ENCODE measurements around the gene ACSS1.
A peak's percentile ranks its signal among the peaks of the same experiment; 100 is the strongest.

ACSS1 gene

DNA sequence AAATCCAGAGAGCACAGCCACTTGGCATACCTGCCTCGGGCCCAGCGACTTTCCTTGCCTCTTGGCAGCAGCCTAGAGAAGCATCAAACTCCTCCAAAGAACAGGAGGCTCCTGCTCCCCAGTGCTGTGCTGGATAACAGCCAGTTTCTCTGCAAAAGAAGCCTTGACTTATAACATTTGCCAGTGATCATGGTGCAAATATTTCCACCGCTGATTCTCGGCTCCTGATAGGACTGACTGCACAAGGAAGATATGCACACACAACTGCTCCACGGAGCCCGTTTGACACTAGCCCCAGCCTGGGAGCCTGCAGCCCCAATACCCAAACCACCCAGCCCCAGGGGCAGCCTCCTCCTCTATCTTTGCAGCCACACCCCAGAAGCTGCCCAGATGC lies 17.5 kb downstream of the ACSS1 start:
- H3K27me3 Mint-ChIP-seq = no peaks in the 10 kb centered on the region
- H3K4me1 Mint-ChIP-seq = peaks cover 47% of the 10 kb centered on the region
- DNase-seq (ENCODE audit: low spot score in 2 of 2) (no peak), ATAC-seq (ENCODE audit: low read depth) (no peak)
- H3K4me3 Mint-ChIP-seq = no peak overlapping the region
- peaks cover 2% of the 10 kb centered on the region for H3K36me3 Mint-ChIP-seq
- H3K27ac Mint-ChIP-seq = no peak overlapping the region
- H3K9me3 Mint-ChIP-seq = no peaks in the 10 kb centered on the region

DNA sequence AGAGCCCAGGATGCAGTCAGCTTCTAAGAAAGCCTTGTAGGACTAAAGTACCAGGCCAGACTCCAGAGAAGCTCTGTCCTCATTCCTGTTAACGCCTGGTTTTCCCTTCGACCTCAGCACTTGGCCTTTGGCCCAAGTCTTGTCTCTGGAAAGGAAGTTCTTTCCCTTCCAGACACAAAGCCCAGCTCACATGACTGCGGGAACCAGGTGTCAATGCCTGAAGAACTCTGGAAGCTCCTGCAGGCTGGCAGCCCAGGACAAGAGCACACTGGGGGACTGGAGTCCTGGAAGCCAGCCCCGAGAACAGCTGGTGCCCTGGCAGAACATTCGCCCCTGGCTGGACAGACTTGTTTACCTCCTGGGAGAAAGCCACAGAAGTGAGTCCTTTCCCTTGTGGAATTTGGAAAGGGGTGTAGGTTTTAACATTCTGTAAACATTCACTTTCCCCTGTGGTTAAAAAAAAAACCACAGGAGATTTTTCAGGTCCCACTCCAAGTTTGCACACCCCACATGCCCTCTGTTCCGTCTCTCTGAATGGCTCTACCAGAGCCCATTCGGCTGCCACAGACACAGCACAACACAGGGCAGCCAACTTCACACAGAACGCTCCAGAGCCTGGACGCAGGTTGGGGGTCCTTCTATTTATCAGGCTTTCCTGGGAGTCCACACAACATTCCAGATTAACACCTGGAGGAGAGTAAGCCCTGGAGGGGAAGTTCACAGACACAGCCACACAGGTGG lies 18.1 kb downstream of the ACSS1 start:
- H3K27ac Mint-ChIP-seq = peak overlapping the region; percentile 47
- ATAC-seq (ENCODE audit: low read depth) (no peak), DNase-seq (ENCODE audit: low spot score in 2 of 2) (no peak)
- H3K36me3 Mint-ChIP-seq = peaks cover 2% of the 10 kb centered on the region
- H3K27me3 Mint-ChIP-seq = no peaks in the 10 kb centered on the region
- peaks cover 42% of the 10 kb centered on the region for H3K4me1 Mint-ChIP-seq
- H3K4me3 Mint-ChIP-seq = no peak overlapping the region
- H3K9me3 Mint-ChIP-seq = no peaks in the 10 kb centered on the region

DNA sequence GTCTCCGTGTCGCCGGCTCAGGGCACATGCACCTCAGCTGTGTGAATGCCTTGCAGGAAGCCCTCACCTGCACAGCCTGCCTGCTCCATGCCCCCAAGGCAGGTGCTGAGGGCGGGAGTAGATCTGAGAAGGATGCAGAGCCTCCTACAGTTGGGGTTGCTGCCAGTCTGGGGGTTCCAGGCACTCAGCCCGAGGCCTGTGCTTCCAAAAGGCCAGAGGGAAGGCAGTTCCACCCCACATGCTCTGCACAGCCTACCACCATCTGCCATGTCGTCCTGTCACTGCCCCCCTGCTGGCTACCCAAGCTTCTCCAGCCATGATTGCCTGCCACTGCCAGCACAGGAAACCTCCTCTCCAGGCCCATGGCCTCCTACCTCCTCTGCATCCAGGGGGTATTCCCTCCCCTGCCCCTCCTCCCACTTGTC lies 19.3 kb downstream of the ACSS1 start:
- Mint-ChIP-seq H3K36me3 (peaks cover 2% of the 10 kb centered on the region), H3K27me3 (no peaks in the 10 kb centered on the region), H3K9me3 (no peaks in the 10 kb centered on the region), H3K4me3 (no peak overlapping the region), H3K4me1 (peaks cover 42% of the 10 kb centered on the region), H3K27ac (peak overlapping the region; percentile 67)
- DNase-seq (ENCODE audit: low spot score in 2 of 2) (no peak), ATAC-seq (ENCODE audit: low read depth) (no peak)

DNA sequence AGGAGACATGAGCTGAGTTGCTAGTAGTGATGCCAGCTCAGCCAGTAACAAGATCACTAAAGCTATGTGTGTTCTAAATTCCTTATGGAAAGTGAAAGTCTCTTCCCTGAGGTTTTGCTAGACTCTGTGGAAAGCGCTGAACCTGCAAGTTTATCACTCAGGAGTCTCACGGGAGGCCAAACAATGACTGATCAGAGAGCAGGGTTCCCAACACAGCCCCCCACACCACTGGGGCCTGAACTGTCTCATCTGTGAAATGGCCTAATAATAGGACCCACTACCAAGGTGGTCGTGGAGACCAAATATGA lies 19.9 kb downstream of the ACSS1 start:
- DNase-seq (ENCODE audit: low spot score in 2 of 2) (no peak), ATAC-seq (ENCODE audit: low read depth) (no peak)
- peak overlapping the region; percentile 67 for H3K27ac Mint-ChIP-seq
- H3K4me3 Mint-ChIP-seq = no peak overlapping the region
- no peaks in the 10 kb centered on the region for H3K9me3 Mint-ChIP-seq
- no peaks in the 10 kb centered on the region for H3K27me3 Mint-ChIP-seq
- H3K36me3 Mint-ChIP-seq = peaks cover 1% of the 10 kb centered on the region
- peaks cover 41% of the 10 kb centered on the region for H3K4me1 Mint-ChIP-seq

DNA sequence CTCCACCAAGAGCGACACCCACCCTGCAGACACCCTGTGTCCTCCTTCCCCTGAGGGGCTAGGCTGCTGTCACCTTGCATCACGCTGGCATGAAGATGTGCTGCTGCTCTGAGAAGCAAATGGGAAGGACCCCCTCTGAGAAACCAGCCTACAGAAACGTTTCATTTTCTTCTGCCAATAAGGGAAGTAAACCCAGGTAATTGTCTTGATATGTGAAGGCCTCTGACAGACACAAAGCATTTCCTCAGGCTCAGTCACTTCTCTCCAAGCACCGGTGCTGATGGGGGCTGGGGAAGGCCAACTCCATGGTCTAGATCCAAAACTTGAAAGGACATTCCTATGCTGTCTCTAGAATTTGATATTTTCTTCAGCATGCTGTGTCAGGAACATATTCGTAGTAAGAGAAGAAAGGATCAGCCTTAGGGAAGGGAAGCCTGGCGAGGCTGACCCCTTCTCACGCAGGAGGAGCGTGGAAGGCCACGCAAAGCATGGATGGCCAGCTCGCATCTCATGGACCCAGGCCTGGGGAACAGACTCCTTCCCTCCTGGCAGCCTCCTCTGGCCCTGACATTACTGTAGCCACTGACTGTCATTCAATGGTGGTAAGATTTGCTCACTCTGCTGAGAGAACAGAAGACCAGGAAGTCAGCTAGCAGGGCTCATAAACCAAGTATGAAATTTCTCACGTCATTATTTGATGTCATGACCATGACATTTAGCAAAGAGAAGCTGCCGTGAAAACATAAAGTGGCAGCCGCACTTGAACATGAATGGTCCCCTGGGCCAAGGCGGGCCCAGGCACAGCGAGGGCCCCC lies 20.4 kb downstream of the ACSS1 start:
- H3K4me3 Mint-ChIP-seq = peak overlapping the region; percentile 49
- peak overlapping the region; percentile 67 for H3K27ac Mint-ChIP-seq
- H3K27me3 Mint-ChIP-seq = no peaks in the 10 kb centered on the region
- DNase-seq (ENCODE audit: low spot score in 2 of 2) = no peak
- no peaks in the 10 kb centered on the region for H3K36me3 Mint-ChIP-seq
- H3K4me1 Mint-ChIP-seq = peaks cover 35% of the 10 kb centered on the region
- H3K9me3 Mint-ChIP-seq = no peaks in the 10 kb centered on the region
- ATAC-seq (ENCODE audit: low read depth) = peak; percentile 67

DNA sequence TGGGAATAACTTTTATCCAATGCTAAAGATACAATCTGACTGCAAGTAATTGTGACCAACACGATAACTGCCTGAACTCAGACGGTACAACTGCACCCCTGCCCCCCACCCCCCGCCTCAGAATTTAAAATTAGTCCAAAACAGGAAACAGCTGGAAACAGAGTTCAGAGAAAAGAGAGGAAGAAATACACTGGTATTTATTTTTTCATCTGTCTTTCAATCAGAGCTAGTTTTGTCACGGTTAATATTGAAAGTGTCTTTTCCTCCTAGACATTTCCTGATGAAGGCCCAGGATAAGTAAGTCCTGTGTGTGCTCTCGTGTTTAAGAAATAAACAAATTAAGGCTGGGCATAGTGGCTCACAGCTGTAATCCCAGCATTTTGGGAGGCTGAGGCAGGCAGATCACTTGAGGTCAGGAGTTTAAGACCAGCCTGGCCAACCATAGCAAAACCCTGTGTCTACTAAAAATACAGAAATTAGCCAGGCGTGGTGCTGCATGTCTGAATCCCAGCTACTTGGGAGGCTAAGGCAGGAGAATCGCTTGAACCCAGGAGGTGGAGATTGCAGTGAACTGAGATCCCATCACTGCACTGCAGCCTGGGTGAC lies 21.5 kb downstream of the ACSS1 start:
- ATAC-seq (ENCODE audit: low read depth) (no peak), DNase-seq (ENCODE audit: low spot score in 2 of 2) (no peak)
- no peaks in the 10 kb centered on the region for H3K36me3 Mint-ChIP-seq
- no peaks in the 10 kb centered on the region for H3K9me3 Mint-ChIP-seq
- H3K27ac Mint-ChIP-seq = peak overlapping the region; percentile 67
- peaks cover 33% of the 10 kb centered on the region for H3K4me1 Mint-ChIP-seq
- H3K27me3 Mint-ChIP-seq = no peaks in the 10 kb centered on the region
- H3K4me3 Mint-ChIP-seq = peak overlapping the region; percentile 68

DNA sequence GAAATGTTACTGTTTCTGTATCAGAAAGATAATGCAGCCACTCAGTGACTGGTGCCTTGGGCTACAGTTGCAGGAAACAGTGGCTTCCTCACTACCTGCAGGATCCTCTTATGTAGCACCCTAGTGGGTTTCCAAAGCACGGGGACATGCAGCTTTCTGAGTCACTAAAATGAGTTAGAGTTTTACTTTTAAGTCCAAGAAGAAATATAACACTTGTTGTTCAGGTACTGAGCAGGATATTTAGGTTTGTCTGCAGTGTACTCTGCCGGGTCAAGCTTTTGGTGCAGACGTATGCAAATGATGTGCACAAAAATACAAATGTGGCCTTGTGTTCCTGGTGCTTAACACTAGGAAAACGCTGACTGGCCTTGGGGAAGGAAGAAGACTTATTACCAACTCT lies 22.0 kb downstream of the ACSS1 start:
- Mint-ChIP-seq H3K9me3 (no peaks in the 10 kb centered on the region), H3K27me3 (no peaks in the 10 kb centered on the region), H3K4me3 (peak overlapping the region; percentile 68), H3K27ac (peak overlapping the region; percentile 67), H3K36me3 (no peaks in the 10 kb centered on the region), H3K4me1 (peaks cover 33% of the 10 kb centered on the region)
- ATAC-seq (ENCODE audit: low read depth) (no peak), DNase-seq (ENCODE audit: low spot score in 2 of 2) (no peak)

DNA sequence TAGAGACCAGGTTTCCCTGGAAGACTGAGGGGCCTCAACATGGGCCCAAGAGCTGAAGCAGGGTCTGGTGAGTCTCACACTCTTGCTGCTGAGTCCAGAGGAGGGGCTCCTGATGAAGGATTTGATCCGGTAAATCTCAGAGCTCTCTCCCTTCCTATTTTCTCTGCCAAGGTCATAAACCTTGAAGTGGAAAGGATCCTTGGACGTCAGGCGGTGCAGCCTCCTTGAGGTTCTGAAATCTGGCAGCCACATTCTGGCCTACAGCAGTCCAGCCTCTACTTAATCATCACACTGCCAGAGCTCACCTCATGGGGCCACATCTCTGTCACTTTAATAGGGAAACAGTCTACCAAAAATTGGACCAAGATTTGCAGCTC lies 24.0 kb downstream of the ACSS1 start:
- H3K4me1 Mint-ChIP-seq = peaks cover 42% of the 10 kb centered on the region
- H3K27ac Mint-ChIP-seq = no peak overlapping the region
- no peaks in the 10 kb centered on the region for H3K9me3 Mint-ChIP-seq

DNA sequence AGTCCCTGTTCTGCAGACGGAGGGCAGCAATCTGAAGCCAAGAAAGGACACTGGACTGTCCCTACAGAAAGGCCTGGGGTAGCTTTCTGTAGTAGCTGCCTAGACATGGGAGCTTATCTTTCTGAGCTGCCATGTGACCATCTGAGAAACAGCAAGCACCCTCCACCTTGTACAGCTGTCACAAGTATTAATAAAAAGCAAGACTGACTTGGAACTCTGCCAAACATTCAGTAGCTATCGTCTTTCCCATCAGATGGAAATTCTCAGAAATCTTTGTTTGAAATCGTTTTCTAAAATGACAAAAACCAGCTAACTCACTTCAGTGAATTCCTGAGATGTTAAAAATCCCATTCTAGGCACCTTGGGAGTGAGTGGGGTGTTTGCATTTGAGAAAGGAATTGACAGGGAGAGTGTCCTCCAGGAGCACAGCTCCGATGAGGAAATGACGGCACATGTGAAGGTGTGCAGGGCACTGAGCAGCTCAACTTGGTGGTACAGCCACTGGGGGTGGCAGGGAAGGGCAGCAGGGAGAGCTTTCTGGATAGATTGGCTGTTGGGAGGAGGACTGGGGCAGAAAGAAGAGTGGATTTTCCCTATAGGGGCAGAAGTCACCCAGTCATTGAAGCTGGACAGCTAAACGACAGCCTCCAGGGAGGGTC lies 24.5 kb downstream of the ACSS1 start:
- H3K9me3 Mint-ChIP-seq = no peaks in the 10 kb centered on the region
- H3K27ac Mint-ChIP-seq = no peak overlapping the region
- H3K4me1 Mint-ChIP-seq = peaks cover 38% of the 10 kb centered on the region
- DNase-seq (ENCODE audit: low spot score in 2 of 2) (no peak), ATAC-seq (ENCODE audit: low read depth) (no peak)
- no peak overlapping the region for H3K4me3 Mint-ChIP-seq
- H3K27me3 Mint-ChIP-seq = no peaks in the 10 kb centered on the region
- peaks cover 12% of the 10 kb centered on the region for H3K36me3 Mint-ChIP-seq

More for the DNA sequence above, 24.0 kb downstream of the ACSS1 start:
- H3K4me3 Mint-ChIP-seq = no peak overlapping the region
- ATAC-seq (ENCODE audit: low read depth) (no peak), DNase-seq (ENCODE audit: low spot score in 2 of 2) (no peak)
- H3K36me3 Mint-ChIP-seq = peaks cover 12% of the 10 kb centered on the region
- H3K27me3 Mint-ChIP-seq = no peaks in the 10 kb centered on the region

DNA sequence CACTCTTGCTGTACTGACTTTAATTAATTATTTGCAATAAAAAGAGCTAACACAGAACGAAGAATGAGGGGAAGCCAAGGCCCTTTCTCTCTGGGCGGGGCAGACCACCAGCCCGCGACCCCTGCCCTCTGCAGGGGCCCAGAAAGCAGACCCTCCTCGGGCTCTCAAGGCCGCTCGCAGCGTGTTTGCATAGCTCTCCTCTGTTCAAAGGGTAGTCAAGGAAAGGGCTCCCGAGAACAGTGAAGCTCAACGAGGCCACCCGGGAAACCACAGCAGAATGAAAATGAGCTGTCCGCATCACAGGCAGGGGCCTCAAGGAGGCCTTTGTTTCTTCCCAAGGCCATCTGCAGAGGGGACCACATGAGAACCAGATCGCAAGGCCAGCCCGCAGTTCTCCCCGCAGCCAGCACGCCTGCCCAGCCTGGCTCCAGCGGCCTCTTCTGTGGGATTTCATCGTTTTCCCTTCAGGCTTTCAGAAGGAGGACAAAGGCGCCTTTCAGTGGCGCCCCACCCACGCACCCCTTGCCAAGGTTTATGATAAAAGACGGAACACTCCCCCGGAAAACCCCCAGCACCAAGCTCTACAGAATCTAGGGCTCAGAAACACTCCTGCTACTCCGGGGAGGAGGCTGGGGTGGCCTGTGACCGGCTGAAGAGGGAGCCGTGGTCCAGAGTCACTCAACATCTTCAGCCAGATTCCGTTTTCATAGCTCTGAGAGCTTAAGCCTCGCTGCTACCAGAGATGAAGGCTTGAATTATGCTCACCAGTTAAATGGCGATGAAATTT lies 25.3 kb downstream of the ACSS1 start:
- H3K27me3 Mint-ChIP-seq = no peaks in the 10 kb centered on the region
- no peak for ATAC-seq (ENCODE audit: low read depth)
- peaks cover 15% of the 10 kb centered on the region for H3K36me3 Mint-ChIP-seq
- no peaks in the 10 kb centered on the region for H3K9me3 Mint-ChIP-seq
- no peak overlapping the region for H3K27ac Mint-ChIP-seq
- peaks cover 31% of the 10 kb centered on the region for H3K4me1 Mint-ChIP-seq
- DNase-seq (ENCODE audit: low spot score in 2 of 2) = no peak
- H3K4me3 Mint-ChIP-seq = no peak overlapping the region

DNA sequence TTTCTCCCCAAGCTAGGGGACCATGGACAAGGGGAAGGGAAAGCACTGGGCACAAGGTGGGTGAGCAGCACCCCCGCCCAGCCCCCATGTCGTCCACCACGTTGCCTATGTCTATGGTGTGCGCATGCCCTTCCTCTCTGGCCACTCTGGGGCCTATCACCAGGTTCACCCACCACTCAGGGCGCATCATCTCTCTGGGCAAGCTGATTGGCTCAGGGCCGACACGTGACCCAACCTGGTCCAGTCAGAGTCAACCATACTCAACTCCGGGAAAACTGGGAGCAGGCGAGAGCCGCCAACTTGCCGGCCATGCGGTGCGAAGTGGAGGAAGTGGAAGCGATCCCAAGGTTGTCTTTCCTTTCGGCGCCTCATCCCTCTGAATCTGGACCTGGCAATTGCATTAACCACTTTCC lies 25.9 kb downstream of the ACSS1 start:
- peaks cover 31% of the 10 kb centered on the region for H3K4me1 Mint-ChIP-seq
- no peaks in the 10 kb centered on the region for H3K9me3 Mint-ChIP-seq
- H3K4me3 Mint-ChIP-seq = no peak overlapping the region
- peaks cover 19% of the 10 kb centered on the region for H3K36me3 Mint-ChIP-seq
- no peaks in the 10 kb centered on the region for H3K27me3 Mint-ChIP-seq
- DNase-seq (ENCODE audit: low spot score in 2 of 2) (no peak), ATAC-seq (ENCODE audit: low read depth) (no peak)
- no peak overlapping the region for H3K27ac Mint-ChIP-seq

DNA sequence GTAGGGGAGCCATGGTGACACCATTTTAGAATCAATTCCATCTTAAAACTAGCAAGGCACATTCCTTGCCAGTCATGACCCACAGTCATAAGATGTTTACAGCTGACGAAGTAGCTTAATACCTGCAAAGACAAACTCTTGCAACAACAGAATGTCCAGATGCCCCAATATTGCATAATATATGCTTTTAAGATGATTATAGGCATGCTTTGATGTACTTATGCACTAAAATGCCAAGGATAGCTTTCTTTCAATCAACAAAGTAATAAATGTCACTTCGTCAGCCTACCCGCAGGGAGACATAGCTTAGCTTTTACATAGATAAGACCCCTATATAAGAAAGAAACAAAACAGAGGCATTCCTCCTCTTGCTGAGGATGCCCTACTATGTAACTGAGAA lies 26.7 kb downstream of the ACSS1 start:
- Mint-ChIP-seq H3K27ac (no peak overlapping the region), H3K9me3 (no peaks in the 10 kb centered on the region), H3K36me3 (peaks cover 19% of the 10 kb centered on the region), H3K4me1 (peaks cover 24% of the 10 kb centered on the region), H3K27me3 (no peaks in the 10 kb centered on the region), H3K4me3 (no peak overlapping the region)
- no peak for DNase-seq (ENCODE audit: low spot score in 2 of 2)
- ATAC-seq (ENCODE audit: low read depth) = no peak

DNA sequence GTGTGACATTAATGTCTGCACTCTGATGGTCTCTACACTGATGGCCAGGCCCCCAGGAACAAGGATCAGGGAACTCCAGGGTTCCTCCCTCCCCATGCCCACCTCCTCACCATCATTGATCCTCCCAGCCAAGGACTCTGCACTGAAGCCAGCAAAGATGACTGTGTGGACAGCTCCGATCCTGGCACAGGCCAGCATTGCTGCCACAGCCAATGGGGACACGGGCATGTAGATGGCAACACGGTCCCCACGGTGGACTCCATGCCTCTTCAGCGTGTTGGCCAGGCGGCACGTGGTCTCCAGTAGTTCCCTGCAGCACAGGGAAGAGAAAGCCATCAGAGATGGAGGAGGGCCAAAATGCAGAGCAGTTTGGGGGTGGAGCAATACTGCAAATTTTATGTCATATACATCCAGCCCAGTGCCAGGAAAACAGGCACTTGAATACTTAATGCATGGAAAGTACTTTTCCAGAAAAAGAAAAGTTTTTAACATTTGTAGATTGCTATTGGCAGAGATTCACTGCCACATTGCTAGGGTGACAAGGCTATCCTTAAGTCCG lies 27.2 kb downstream of the ACSS1 start:
- Mint-ChIP-seq H3K27ac (no peak overlapping the region), H3K4me1 (peaks cover 20% of the 10 kb centered on the region), H3K4me3 (no peak overlapping the region), H3K27me3 (no peaks in the 10 kb centered on the region), H3K36me3 (peaks cover 19% of the 10 kb centered on the region), H3K9me3 (no peaks in the 10 kb centered on the region)
- DNase-seq (ENCODE audit: low spot score in 2 of 2) (no peak), ATAC-seq (ENCODE audit: low read depth) (no peak)

Measured in memory B cell (primary cell).